D721Med (cell line): ENCODE results near the gene DNAH14.
"Not testable (repeated sequence)": the region's sequence is repeated elsewhere in the genome, so short reads cannot be mapped to it uniquely, and the experiment has no call there.

Source experiments
- DNase-seq: peaks from one replicate; pipeline ENCODE4 v3.0.0; 2011; ENCODE audit warnings: low spot score; ENCODE audit not compliant: insufficient read length
- FAIRE-seq: peaks from 2 replicates; lab custom pipeline; 2011; peaks lifted over from hg19 to GRCh38; lab: Jason Lieb, UNC
- TF ChIP-seq, protein P1 (sequence below): IDR thresholded peaks from 2 replicates; pipeline ENCODE4 v1.5.1; 2012; ENCODE audit warnings: mild to moderate bottlenecking, control low read depth; ENCODE audit not compliant: insufficient read depth; ENCODE audit errors: missing control alignments

Gene DNAH14

DNA sequence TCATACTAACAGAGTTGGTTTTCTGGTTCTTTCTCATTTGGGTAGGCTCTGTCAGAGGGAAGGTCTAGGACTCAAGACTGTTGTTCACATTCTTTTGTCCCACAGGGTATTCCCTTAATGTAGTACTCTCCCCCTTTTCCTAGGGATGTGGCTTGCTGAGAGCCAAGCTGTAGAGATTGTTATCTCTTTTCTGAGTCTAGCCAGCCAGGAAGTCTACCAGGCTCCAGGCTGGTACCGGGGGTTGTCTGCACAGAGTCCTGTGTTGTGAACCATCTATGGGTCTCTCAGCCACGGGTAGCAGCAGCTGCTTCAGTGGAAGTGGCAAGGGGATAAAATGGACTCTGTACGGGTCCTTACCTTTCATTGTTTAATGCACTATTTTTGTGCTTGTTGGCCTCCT is 272.0 kb downstream of the DNAH14 start:
- DNase-seq, result no peak
- TF ChIP-seq, protein P1, sequence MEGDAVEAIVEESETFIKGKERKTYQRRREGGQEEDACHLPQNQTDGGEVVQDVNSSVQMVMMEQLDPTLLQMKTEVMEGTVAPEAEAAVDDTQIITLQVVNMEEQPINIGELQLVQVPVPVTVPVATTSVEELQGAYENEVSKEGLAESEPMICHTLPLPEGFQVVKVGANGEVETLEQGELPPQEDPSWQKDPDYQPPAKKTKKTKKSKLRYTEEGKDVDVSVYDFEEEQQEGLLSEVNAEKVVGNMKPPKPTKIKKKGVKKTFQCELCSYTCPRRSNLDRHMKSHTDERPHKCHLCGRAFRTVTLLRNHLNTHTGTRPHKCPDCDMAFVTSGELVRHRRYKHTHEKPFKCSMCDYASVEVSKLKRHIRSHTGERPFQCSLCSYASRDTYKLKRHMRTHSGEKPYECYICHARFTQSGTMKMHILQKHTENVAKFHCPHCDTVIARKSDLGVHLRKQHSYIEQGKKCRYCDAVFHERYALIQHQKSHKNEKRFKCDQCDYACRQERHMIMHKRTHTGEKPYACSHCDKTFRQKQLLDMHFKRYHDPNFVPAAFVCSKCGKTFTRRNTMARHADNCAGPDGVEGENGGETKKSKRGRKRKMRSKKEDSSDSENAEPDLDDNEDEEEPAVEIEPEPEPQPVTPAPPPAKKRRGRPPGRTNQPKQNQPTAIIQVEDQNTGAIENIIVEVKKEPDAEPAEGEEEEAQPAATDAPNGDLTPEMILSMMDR, result no peak
- no peak for FAIRE-seq

DNA sequence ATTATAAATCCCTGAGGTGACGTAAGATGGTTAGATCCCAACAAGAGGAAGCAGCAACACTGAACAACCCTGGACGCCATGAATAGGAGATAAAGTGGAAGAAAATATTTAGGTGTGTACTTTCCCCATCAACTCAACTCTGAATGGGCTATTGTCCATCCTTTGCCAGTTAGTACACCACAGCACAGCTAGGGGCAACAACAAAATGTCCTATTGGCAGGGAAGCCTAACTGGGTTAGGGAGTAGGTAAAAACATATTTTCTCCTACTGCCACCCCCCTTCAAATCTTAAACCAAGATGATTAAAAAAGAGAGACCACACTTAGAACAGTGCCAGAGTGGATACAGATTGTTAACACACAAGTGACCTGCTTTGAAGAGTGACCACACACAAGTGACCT is 278.3 kb downstream of the DNAH14 start:
- TF ChIP-seq, protein P1, result no peak
- DNase-seq (no peak), FAIRE-seq (no peak)

DNA sequence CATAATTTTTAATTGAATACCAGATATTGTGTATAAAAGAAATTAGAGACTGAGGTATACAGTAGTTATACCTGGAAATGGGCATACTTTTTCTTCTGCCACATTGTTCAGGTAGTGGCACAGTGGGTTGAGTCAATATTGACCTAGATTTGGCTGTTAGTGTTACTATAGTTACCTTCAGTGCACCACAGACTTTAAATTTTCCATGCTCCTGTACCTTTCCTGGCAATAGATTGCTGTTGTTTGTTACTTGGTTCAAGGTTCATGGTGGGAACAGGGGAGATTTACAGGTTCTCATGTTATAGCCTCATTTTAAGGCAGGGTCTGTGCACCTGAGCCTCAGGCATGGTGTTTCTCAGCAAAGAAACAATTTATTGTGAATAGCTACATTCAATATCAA is 279.7 kb downstream of the DNAH14 start:
- no peak for FAIRE-seq
- DNase-seq, result no peak
- TF ChIP-seq, protein P1, result no peak

DNA sequence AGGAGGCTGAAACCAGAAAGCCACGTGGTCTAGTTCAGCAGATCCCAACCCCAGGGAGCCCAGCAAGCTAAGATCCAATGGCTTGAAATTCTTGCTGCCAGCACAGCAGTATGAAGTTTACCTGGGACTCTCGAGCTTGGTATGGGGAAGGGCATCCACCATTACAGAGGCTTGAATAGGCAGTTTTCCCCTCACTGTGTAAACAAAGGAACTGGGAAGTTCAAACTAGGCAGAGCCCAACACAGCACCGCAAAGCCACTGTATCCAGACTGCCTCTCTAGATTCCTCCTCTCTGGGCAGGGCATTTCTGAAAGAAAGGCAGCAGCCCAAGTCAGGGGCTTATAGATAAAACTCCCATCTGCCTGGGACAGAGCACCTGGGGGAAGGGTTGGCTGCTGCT is 280.7 kb downstream of the DNAH14 start:
- not testable (repeated sequence) for DNase-seq, FAIRE-seq

DNA sequence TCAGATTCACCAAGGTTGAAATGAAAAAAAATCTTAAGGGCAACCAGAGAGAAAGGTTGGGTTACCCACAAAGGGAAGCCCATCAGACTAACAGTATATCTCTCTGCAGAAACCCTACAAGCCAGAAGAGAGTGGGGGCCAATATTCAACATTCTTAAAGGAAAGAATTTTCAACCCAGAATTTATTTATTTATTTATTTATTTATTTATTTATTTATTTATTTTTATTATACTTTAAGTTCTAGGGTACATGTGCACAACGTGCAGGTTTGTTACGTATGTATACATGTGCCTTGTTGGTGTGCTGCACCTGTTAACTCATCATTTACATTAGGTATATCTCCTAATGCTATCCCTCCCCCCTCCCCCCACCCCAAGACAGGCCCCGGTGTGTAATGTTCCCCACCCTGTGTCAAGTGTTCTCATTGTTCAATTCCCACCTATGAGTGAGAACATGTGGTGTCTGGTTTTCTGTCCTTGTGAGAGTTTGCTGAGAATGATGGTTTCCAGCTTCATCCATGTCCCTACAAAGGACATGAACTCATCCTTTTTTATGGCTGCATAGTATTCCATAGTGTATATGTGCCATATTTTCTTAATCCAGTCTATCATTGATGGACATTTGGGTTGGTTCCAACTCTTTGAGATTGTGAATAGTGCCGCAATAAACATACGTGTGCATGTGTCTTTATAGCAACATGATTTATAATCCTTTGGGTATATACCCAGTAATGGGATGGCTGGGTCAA is 282.4 kb downstream of the DNAH14 start:
- not testable (repeated sequence) for DNase-seq, FAIRE-seq

DNA sequence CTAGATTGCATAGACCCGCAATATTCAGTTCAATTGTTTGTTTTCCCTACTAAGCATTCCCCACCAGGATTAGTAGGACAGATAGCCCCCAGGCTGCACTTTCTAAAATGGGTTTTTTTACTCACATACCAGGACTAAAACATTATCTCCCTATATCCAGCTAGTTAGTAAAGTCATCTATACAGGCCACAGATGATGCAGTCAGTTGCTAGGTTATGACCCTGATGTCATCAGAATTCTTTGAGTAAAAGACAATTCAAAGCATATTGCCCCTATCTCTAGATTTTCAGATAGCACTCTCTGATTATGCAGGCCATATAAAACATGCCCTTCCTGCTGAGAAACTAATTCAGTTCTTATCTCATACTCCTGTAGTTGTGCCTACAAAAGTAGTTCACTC is 294.8 kb downstream of the DNAH14 start:
- TF ChIP-seq, protein P1, result no peak
- FAIRE-seq, result no peak
- no peak for DNase-seq

DNA sequence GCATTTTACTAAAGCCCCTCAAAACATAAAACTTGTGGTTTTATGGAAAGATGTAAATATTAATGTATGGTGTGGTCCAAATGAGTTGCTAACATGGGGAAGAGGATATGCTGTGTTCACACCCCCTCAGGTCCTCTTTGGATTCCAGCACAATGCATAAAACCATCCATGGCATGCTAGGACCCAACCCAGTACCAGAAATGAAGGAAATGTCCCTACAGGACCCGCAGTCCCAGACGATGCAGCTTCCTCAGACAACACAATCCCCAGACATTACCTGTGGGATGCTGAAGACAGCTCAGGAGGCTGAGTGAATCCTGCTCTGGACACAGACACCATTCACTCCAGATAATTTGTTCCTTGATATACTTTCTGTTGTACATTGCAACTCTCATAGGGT is 296.2 kb downstream of the DNAH14 start:
- TF ChIP-seq, protein P1, result no peak
- no peak for FAIRE-seq
- no peak for DNase-seq

DNA sequence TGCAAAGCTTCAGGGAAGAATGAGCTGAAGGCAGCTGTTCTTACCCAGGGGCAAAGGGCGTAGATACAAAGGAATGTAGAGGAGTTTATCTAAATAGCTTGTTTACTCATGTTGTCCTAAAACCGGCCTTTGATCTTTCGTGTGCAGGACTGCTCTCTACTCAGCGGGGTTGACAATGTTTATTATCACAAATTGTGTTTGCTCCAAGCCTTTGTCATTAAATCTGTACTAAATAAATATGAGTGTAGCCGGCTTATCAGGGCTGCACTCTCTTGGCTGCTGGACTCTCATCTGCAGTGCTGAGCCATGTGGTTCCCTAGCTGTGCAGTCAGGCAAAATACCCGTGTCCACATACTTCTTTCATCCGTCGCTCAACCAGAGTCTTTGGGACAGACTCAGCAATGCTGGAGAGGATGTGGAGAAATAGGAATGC is 299.4 kb downstream of the DNAH14 start:
- TF ChIP-seq, protein P1, result no peak
- DNase-seq, result no peak
- no peak for FAIRE-seq

DNA sequence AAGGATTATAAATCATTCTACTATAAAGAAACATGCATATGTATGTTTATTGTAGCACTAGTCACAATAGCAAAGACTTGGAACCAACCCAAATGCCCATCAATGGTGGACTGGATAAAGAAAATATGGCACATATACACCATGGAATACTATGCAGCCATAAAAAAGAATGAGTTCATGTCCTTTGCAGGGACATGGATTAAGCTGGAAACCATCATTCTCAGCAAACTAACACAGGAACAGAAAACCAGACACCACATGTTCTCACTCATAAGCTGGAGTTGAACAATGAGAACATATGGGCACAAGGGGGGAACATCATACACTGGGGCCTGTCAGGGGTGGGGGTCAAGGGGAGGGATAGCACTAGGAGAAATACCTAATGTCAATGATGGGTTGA is 300.0 kb downstream of the DNAH14 start:
- not testable (repeated sequence) for DNase-seq, FAIRE-seq
